OCI-LY1 (cell line): ENCODE data around the gene RNF212.

Experiments used
- EZH2 ChIP-seq: fragments of 200-600 bp; sonication (generic), shearing (Covaris generic); IDR thresholded peaks from 2 replicates; pipeline ENCODE4 v1.8.0; 2017; ENCODE audit warnings: borderline replicate concordance, mixed run types, mild to moderate bottlenecking, antibody characterized with exemption, low read length, moderate library complexity, mixed read lengths
- TF ChIP-seq, protein P1 (sequence below): fragments of 200-600 bp; sonication (generic), shearing (Covaris generic); IDR thresholded peaks from 2 replicates; pipeline ENCODE4 v1.5.1; 2017; ENCODE audit warnings: mild to moderate bottlenecking, antibody characterized with exemption, low read length, moderate library complexity, mixed read lengths

DNA sequence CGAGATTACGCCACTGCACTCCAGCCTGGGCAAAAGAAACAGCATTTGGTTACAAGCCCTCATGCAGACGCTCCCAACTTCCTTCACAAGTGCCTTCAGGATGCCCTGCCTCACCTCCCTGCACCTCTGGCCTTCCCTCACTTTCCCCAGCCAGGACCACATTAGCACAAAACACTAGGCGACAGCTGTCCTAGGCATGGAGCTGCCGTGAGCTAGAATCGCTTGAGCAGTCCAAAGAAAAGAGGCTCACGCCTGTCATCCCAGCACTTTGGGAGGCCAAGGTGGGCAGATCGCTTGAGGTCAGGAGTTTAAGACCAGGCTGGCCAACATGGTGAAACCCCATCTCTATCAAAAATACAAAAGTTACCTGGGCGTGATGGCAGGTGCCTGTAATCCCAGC, 15.8 kb downstream of the RNF212 start:
- no peak for TF ChIP-seq EZH2
- TF ChIP-seq, protein P1, sequence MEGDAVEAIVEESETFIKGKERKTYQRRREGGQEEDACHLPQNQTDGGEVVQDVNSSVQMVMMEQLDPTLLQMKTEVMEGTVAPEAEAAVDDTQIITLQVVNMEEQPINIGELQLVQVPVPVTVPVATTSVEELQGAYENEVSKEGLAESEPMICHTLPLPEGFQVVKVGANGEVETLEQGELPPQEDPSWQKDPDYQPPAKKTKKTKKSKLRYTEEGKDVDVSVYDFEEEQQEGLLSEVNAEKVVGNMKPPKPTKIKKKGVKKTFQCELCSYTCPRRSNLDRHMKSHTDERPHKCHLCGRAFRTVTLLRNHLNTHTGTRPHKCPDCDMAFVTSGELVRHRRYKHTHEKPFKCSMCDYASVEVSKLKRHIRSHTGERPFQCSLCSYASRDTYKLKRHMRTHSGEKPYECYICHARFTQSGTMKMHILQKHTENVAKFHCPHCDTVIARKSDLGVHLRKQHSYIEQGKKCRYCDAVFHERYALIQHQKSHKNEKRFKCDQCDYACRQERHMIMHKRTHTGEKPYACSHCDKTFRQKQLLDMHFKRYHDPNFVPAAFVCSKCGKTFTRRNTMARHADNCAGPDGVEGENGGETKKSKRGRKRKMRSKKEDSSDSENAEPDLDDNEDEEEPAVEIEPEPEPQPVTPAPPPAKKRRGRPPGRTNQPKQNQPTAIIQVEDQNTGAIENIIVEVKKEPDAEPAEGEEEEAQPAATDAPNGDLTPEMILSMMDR, result no peak
